GM12878 (cell line): Measurements from ENCODE around the gene MYO3B. TPM values are rescaled to one million over a fixed set of nuclear protein-coding genes. Genes with fewer than 3 reads are reported as not detected.

ENCODE experiments used
- ATAC-seq: fragments of 200-7000 bp; cut with Tn5 transposase; 3 replicates; pipeline ENCODE4 v1.9.1; 2020; ENCODE audit warnings: mild to moderate bottlenecking, moderate library complexity
- BruUV-seq: library from RNA; stranded (reverse); fragments of 400-500 nt; replicated peaks from 2 replicates; lab custom pipeline; 2021; lab: Mats Ljungman, UMichigan
- CTCF ChIA-PET: fragments of 300-600 bp; sonication (Branson Sonifier 250); formaldehyde crosslinking; extraction: SDS; loops from one replicate; lab custom pipeline; 2021; ENCODE audit warnings: inconsistent platforms; lab: Yijun Ruan, JAX
- POLR2A ChIA-PET: fragments of 350-600 bp; formaldehyde crosslinking; extraction: SDS; loops from one replicate; lab custom pipeline; 2021; ENCODE audit warnings: inconsistent platforms; lab: Charles Lee
- RAD21 ChIA-PET: fragments of 300-600 bp; sonication (Branson Sonifier 250); formaldehyde crosslinking; loops from one replicate; lab custom pipeline; 2023; ENCODE audit warnings: antibody characterized with exemption; ENCODE audit not compliant: unreplicated experiment; lab: Charles Lee
- SMC1A ChIA-PET: fragments of 300-600 bp; sonication (Branson Sonifier 250); formaldehyde crosslinking; loops from one replicate; lab custom pipeline; 2023; ENCODE audit not compliant: unreplicated experiment, uncharacterized antibody; lab: Charles Lee
- DNase-seq: peaks from one replicate; pipeline ENCODE4 v3.0.0-alpha.2; 2011; ENCODE audit warnings: low read depth, low spot score
- FAIRE-seq: peaks from 3 replicates; lab custom pipeline; 2011; peaks lifted over from hg19 to GRCh38; lab: Jason Lieb, UNC
- H2AFZ ChIP-seq: 2 replicates; pipeline ENCODE4 v1.6.0; 2011; ENCODE audit warnings: low read depth, low read length, control low read depth; ENCODE audit not compliant: control insufficient read depth
- H3K27ac ChIP-seq: 2 replicates; pipeline ENCODE4 v1.5.1; 2011; ENCODE audit warnings: control low read depth; ENCODE audit not compliant: control insufficient read depth, insufficient read depth
- H3K27me3 ChIP-seq, 2 experiments: replicated peaks in 1 of 2; 2 replicates each; pipeline versions ENCODE4 v1.6.0 to v1.6.1; 2011; ENCODE audit warnings: low read length in 1 of 2; ENCODE audit not compliant: control insufficient read depth in 2 of 2, insufficient read depth in 2 of 2
- H3K36me3 ChIP-seq, 2 experiments: 2 replicates each; pipeline ENCODE4 v1.5.1; 2011; ENCODE audit warnings: low read length in 1 of 2; ENCODE audit not compliant: control insufficient read depth in 2 of 2, insufficient read depth in 2 of 2
- H3K4me1 ChIP-seq: 2 replicates; pipeline ENCODE4 v1.6.1; 2011; ENCODE audit warnings: mild to moderate bottlenecking, low read length, moderate library complexity, mixed read lengths; ENCODE audit not compliant: control insufficient read depth, insufficient read depth
- H3K4me2 ChIP-seq: 2 replicates; pipeline ENCODE4 v1.6.0; 2011; ENCODE audit warnings: control low read depth; ENCODE audit not compliant: control insufficient read depth, insufficient read depth
- H3K4me3 ChIP-seq: fragments of 200-600 bp; sonication (generic); 2 replicates; pipeline ENCODE4 v1.5.1; 2016
- H3K79me2 ChIP-seq: 2 replicates; pipeline ENCODE4 v1.6.0; 2011; ENCODE audit warnings: low read length; ENCODE audit not compliant: control insufficient read depth, insufficient read depth
- H3K9ac ChIP-seq: 2 replicates; pipeline ENCODE4 v1.8.0; 2011; ENCODE audit warnings: low read length, control low read depth, mixed read lengths; ENCODE audit not compliant: control insufficient read depth, insufficient read depth
- H3K9me3 ChIP-seq: replicated peaks from 3 replicates; pipeline ENCODE4 v1.5.1; 2011; ENCODE audit warnings: mild to moderate bottlenecking, low read length; ENCODE audit not compliant: control insufficient read depth, insufficient read depth
- H4K20me1 ChIP-seq: 2 replicates; pipeline ENCODE4 v1.6.0; 2011; ENCODE audit not compliant: control insufficient read depth, insufficient read depth
- BCL11A ChIP-seq: IDR thresholded peaks from 2 replicates; pipeline ENCODE4 v1.6.1; 2011; ENCODE audit warnings: low read depth, low read length
- KLF5 ChIP-seq: fragments of 450-650 bp; IDR thresholded peaks from 2 replicates; pipeline ENCODE4 v1.6.1; 2014; ENCODE audit warnings: mild to moderate bottlenecking; ENCODE audit not compliant: partially characterized antibody
- MEF2B ChIP-seq: fragments of 450-650 bp; IDR thresholded peaks from 2 replicates; pipeline ENCODE4 v1.6.1; 2018; ENCODE audit warnings: mild to moderate bottlenecking, moderate library complexity; ENCODE audit not compliant: partially characterized antibody, poor library complexity, severe bottlenecking
- PML ChIP-seq: IDR thresholded peaks from 2 replicates; pipeline ENCODE4 v1.6.1; 2012; ENCODE audit warnings: low read length, inconsistent platforms
- RUNX3 ChIP-seq: IDR thresholded peaks from 2 replicates; pipeline ENCODE4 v1.6.1; 2012; ENCODE audit warnings: low read length, inconsistent platforms
- SIX5 ChIP-seq: IDR thresholded peaks from 2 replicates; pipeline ENCODE4 v1.6.1; 2011; ENCODE audit warnings: mild to moderate bottlenecking, low read depth, low read length, moderate library complexity; ENCODE audit not compliant: severe bottlenecking
- SMARCA5 ChIP-seq: fragments of 450-650 bp; IDR thresholded peaks from 2 replicates; pipeline ENCODE4 v1.6.1; 2017; ENCODE audit warnings: mild to moderate bottlenecking
- SMC3 ChIP-seq: IDR thresholded peaks from 2 replicates; pipeline ENCODE4 v1.6.1; 2011; ENCODE audit warnings: low read length, improper control_type of control experiment, borderline replicate concordance
- SUZ12 ChIP-seq: fragments of 200-600 bp; sonication (generic); IDR thresholded peaks from one replicate; pipeline ENCODE4 v1.6.1; 2018; ENCODE audit warnings: antibody characterized with exemption, mild to moderate bottlenecking; ENCODE audit not compliant: unreplicated experiment
- TAF1 ChIP-seq: IDR thresholded peaks from 2 replicates; pipeline ENCODE4 v1.6.1; 2011; ENCODE audit warnings: mild to moderate bottlenecking, low read depth, low read length, borderline replicate concordance
- TCF7 ChIP-seq: IDR thresholded peaks from 2 replicates; pipeline ENCODE4 v1.6.1; 2014; ENCODE audit warnings: antibody characterized with exemption, borderline replicate concordance
- YBX1 ChIP-seq: fragments of 450-650 bp; IDR thresholded peaks from 2 replicates; pipeline ENCODE4 v1.6.1; 2016; ENCODE audit warnings: antibody characterized with exemption
- YY1 ChIP-seq: IDR thresholded peaks from 2 replicates; pipeline ENCODE4 v1.6.1; 2011; ENCODE audit warnings: low read depth, mild to moderate bottlenecking, low read length
- ZNF207 ChIP-seq: fragments of 450-650 bp; IDR thresholded peaks from 2 replicates; pipeline ENCODE4 v1.6.1; 2014; ENCODE audit warnings: antibody characterized with exemption, mild to moderate bottlenecking, borderline replicate concordance
- ZNF217 ChIP-seq: fragments of 450-650 bp; IDR thresholded peaks from 2 replicates; pipeline ENCODE4 v1.6.1; 2017; ENCODE audit warnings: antibody characterized with exemption, mild to moderate bottlenecking
- ZNF384 ChIP-seq: IDR thresholded peaks from 2 replicates; pipeline ENCODE4 v1.6.1; 2012; ENCODE audit warnings: low read depth, mild to moderate bottlenecking, low read length, improper control_type of control experiment, borderline replicate concordance
- WGBS: methylation state at CpG from one replicate; pipeline ENCODE4 v1.1.6; 2016; ENCODE audit warnings: low lambda C conversion rate; ENCODE audit not compliant: insufficient replicate concordance, insufficient coverage; ENCODE audit errors: missing lambda C conversion rate; 5-methylcytosine and 5-hydroxymethylcytosine counted together
- in situ Hi-C: fragments of 300-500 bp; cut with MboI; formaldehyde crosslinking; loops from 9 replicates; pipeline ENCODE4 v1.14.3; 2018; ENCODE audit warnings: mixed read lengths
- intact Hi-C: fragments of 100-400 bp; cut with micrococcal nuclease; formaldehyde crosslinking; loops from one replicate; pipeline ENCODE4 v1.14.2; 2022; ENCODE audit not compliant: unreplicated experiment
- polyA plus RNA-seq, 11 experiments: library from polyadenylated mRNA; depleted of rRNA in 4 of 11; unstranded in 6 of 11; stranded (reverse) in 5 of 11; fragments of >200 nt; fragmentation: Nextera tagmentation in 4 of 11; fragmentation: Illumina TruSeq in 1 of 11; extraction: Ambion mirVana in 4 of 11; extraction: Trizol in 1 of 11; gene quantifications; 1 replicate in 1 of 11; 2 replicates in 10 of 11; pipeline versions ENCODE4 v1.2.1 to v1.2.3, GENCODE V29; 2011 to 2016; ENCODE audit warnings: inconsistent platforms in 2 of 11, missing spikeins in 2 of 11, low read depth in 1 of 11
- total RNA-seq, 4 experiments: library from RNA; depleted of rRNA in 3 of 4; stranded (reverse); fragments of >200 nt in 3 of 4; fragmentation: Illumina TruSeq in 1 of 4; extraction: Trizol in 1 of 4; gene quantifications; 2 replicates each; pipeline versions ENCODE4 v1.2.1 to v1.2.3, GENCODE V29; 2013 to 2021

The MYO3B gene
- total and polyA plus RNA-seq, 10 of the 15 experiments (the other 5 are each of a cell fraction or from before 2014, with no cell fraction given), result 1.1 to 7.1 (median 2.1) TPM

DNA sequence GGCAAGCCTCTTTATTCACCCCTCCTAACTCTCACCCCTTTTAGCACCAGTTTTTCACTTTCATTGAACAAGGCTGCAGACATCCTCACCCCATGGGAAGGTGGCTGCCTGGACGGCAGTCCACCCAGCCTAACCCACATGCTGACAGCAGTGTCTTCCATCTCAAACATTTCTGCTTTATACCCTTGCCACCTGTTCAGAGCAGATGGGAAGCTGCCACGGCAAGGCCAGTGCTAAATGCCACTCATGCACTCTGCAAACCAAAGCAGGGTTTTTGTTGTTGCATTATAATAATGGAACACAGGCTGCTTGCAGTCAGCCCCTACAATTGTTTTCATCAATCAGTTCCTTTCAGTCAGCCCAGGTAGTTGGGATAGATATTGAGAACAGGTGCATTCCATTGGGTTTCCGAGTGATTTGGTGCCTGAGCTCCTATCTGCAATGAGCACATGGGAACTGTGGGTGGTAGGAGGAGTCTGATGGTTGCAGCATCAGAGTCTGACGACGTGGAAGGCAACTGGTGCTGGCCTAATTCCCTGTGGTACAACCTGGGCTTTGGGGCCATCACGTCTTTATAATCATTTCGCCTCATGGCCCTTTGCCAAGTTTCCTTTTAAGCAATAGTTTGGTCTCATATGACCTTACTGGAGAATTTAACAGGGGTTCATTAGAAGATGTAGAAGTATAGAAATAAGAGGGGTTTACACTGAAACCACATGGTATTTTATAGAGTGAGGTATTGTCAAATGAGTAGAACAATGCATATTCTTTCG, 284.7 kb downstream of the MYO3B start:
- Histone ChIP-seq H3K4me2 (no peak overlapping the region), H2AFZ (no peak overlapping the region), H3K36me3 (no peaks in the 10 kb centered on the region), H3K27ac (no peak overlapping the region), H3K9ac (no peak overlapping the region), H4K20me1 (no peaks in the 10 kb centered on the region), H3K79me2 (no peaks in the 10 kb centered on the region), H3K27me3 (no peaks in the 10 kb centered on the region), H3K9me3 (no peaks in the 10 kb centered on the region), H3K4me3 (no peak overlapping the region), H3K4me1 (no peaks in the 10 kb centered on the region)
- ChIA-PET CTCF (interaction anchor here (1.0 to 2.5 kb wide), 3 partner anchors 65 to 351 kb away, joined by 3 to 8 read pairs (median 4); no protein-coding TSS in a partner anchor), POLR2A (no interaction called here), SMC1A (interaction anchor here (0.9 to 2.2 kb wide), 8 partner anchors 10 to 217 kb away, joined by 3 to 6 read pairs (median 4); no protein-coding TSS in a partner anchor), RAD21 (interaction anchor here (0.9 to 1.5 kb wide), 4 partner anchors 24 to 350 kb away, joined by 3 to 4 read pairs (median 4); no protein-coding TSS in a partner anchor)
- TF ChIP-seq SMARCA5 (no peak), YBX1 (no peak), KLF5 (no peak), TCF7 (no peak), ZNF217 (no peak), YY1 (no peak), RUNX3 (no peak), SIX5 (no peak), PML (no peak), BCL11A (no peak), SUZ12 (no peak), ZNF384 (no peak), MEF2B (no peak), SMC3 (no peak), ZNF207 (no peak), TAF1 (no peak)
- DNase-seq (no peak), ATAC-seq (no peak; the same call in 2 of the 3 replicates), FAIRE-seq (no peak)
- WGBS, result 22% methylated on average over 8 of the region's 8 CpGs
- in situ Hi-C loops (no loop called here), intact Hi-C loops (no loop called here)
- BruUV-seq, result no TSS peak
